HepG2 (cell line): ENCODE results near the gene FLVCR1. TPM values are rescaled to one million over a fixed set of nuclear protein-coding genes. Genes with fewer than 3 reads are reported as not detected.

Source experiments
- ATAC-seq: fragments of 200-7000 bp; cut with Tn5 transposase; 3 replicates; pipeline ENCODE4 v1.9.1; 2020; ENCODE audit warnings: mild to moderate bottlenecking, moderate library complexity
- BruUV-seq: library from RNA; stranded (reverse); fragments of 400-500 nt; replicated peaks from 2 replicates; lab custom pipeline; 2021; lab: Mats Ljungman, UMichigan
- CTCF ChIA-PET: fragments of 300-600 bp; formaldehyde crosslinking; extraction: SDS; loops from one replicate; lab custom pipeline; 2021; ENCODE audit warnings: low total read pairs, inconsistent platforms, low intra/inter-chr PET ratio; lab: Yijun Ruan, JAX
- POLR2A ChIA-PET: fragments of 350-600 bp; sonication (Branson Sonifier 250); formaldehyde crosslinking; loops from one replicate; lab custom pipeline; 2020; ENCODE audit warnings: antibody characterized with exemption, inconsistent platforms; lab: Yijun Ruan, JAX
- DNase-seq: peaks from one replicate; pipeline ENCODE4 v3.0.0-alpha.2; 2015; ENCODE audit warnings: low spot score
- FAIRE-seq: peaks from 3 replicates; lab custom pipeline; 2011; peaks lifted over from hg19 to GRCh38; lab: Jason Lieb, UNC
- H2AFZ ChIP-seq: one replicate; pipeline ENCODE4 v1.6.1; 2011; ENCODE audit warnings: low read length, inconsistent platforms
- H3K27ac ChIP-seq: fragments of 300-600 bp; 3 replicates; pipeline ENCODE4 v1.8.0; 2011; ENCODE audit warnings: mixed run types, mild to moderate bottlenecking, mixed read lengths, low read length, inconsistent platforms; ENCODE audit not compliant: insufficient read depth; ENCODE audit errors: extremely low read length
- H3K27me3 ChIP-seq, 2 experiments: fragments of 200-600 bp in 1 of 2; 2 replicates in 1 of 2; 3 replicates in 1 of 2; pipeline versions ENCODE4 v1.6.0 to v1.8.0; 2011; ENCODE audit warnings: low read length in 2 of 2, mild to moderate bottlenecking in 2 of 2, moderate library complexity in 2 of 2, inconsistent platforms in 1 of 2; ENCODE audit not compliant: insufficient read depth in 2 of 2, control insufficient read depth in 1 of 2
- H3K36me3 ChIP-seq, 2 experiments: fragments of 200-600 bp in 1 of 2; replicated peaks in 1 of 2; 2 replicates in 1 of 2; 3 replicates in 1 of 2; pipeline versions ENCODE4 v1.5.1 to v1.8.0; 2011; ENCODE audit warnings: low read length in 2 of 2, inconsistent platforms in 1 of 2; ENCODE audit not compliant: insufficient read depth in 2 of 2, control insufficient read depth in 1 of 2
- H3K4me1 ChIP-seq: 2 replicates; pipeline ENCODE4 v1.5.1; 2012; ENCODE audit warnings: low read length, inconsistent platforms; ENCODE audit not compliant: insufficient read depth
- H3K4me2 ChIP-seq: 2 replicates; pipeline ENCODE4 v1.6.0; 2011; ENCODE audit warnings: low read depth, low read length, inconsistent platforms
- H3K4me3 ChIP-seq, 3 experiments: fragments of 200-600 bp in 1 of 3; sonication (generic), shearing (Covaris generic) in 1 of 3; replicated peaks in 1 of 3; 2 replicates each; pipeline ENCODE4 v1.5.1; 2011 to 2016; ENCODE audit warnings: low read length in 3 of 3, inconsistent platforms in 2 of 3, low read depth in 2 of 3, mild to moderate bottlenecking in 2 of 3, control low read depth in 1 of 3, mixed read lengths in 1 of 3; ENCODE audit not compliant: insufficient read depth in 1 of 3
- H3K79me2 ChIP-seq: one replicate; pipeline ENCODE4 v1.6.1; 2011; ENCODE audit warnings: low read length, inconsistent platforms; ENCODE audit not compliant: insufficient read depth
- H3K9ac ChIP-seq: 2 replicates; pipeline ENCODE4 v1.6.0; 2011; ENCODE audit warnings: mild to moderate bottlenecking, low read depth, low read length, inconsistent platforms; ENCODE audit not compliant: insufficient read depth
- H3K9me3 ChIP-seq: 2 replicates; pipeline ENCODE4 v1.5.1; 2012; ENCODE audit warnings: mild to moderate bottlenecking, low read length
- H4K20me1 ChIP-seq: 2 replicates; pipeline ENCODE4 v1.6.0; 2011; ENCODE audit warnings: inconsistent platforms, mild to moderate bottlenecking, low read length, moderate library complexity; ENCODE audit not compliant: insufficient read depth
- ATF4 ChIP-seq, 2 experiments: fragments of 450-650 bp in 1 of 2; sonication (generic) in 1 of 2; formaldehyde crosslinking; IDR thresholded peaks; 2 replicates each; pipeline versions ENCODE4 v1.5.0 to v1.8.0; 2020 to 2022; ENCODE audit warnings: mild to moderate bottlenecking in 1 of 2, missing genetic modification reagents in 1 of 2
- PCBP1 ChIP-seq: fragments of 200-400 bp; formaldehyde crosslinking; IDR thresholded peaks from 2 replicates; pipeline ENCODE4 v1.6.1; 2017; ENCODE audit warnings: mild to moderate bottlenecking, low read depth, low read length, borderline replicate concordance
- TEAD2 ChIP-seq: sonication (generic); formaldehyde crosslinking; IDR thresholded peaks from 2 replicates; pipeline ENCODE4 v1.9.0; 2021; ENCODE audit warnings: missing genetic modification reagents
- ZFP37 ChIP-seq: sonication (generic); formaldehyde crosslinking; IDR thresholded peaks from 2 replicates; pipeline ENCODE4 v1.4.0; 2020; ENCODE audit warnings: missing genetic modification reagents, borderline replicate concordance
- ZNF629 ChIP-seq: sonication (generic); formaldehyde crosslinking; conservative IDR thresholded peaks from 2 replicates; pipeline ENCODE4 v1.5.0; 2020; ENCODE audit warnings: missing genetic modification reagents
- WGBS: methylation state at CpG from one replicate; pipeline ENCODE4 v1.1.6; 2017; ENCODE audit warnings: low lambda C conversion rate; 5-methylcytosine and 5-hydroxymethylcytosine counted together
- in situ Hi-C: cut with HindIII; loops from 2 replicates; pipeline ENCODE4 v1.10.0; 2017; ENCODE audit warnings: low pct_unique_long_range_greater_than_20kb; ENCODE audit not compliant: extremely low pct_ligation_motif_present
- intact Hi-C: fragments of 100-400 bp; cut with micrococcal nuclease; formaldehyde crosslinking; loops from one replicate; pipeline ENCODE4 v1.10.0; 2022; ENCODE audit not compliant: unreplicated experiment
- polyA plus RNA-seq, 8 experiments: library from polyadenylated mRNA; depleted of rRNA in 3 of 8; stranded (reverse) in 7 of 8; unstranded in 1 of 8; fragments of >200 nt; fragmentation: Illumina TruSeq in 4 of 8; extraction: Trizol in 4 of 8; gene quantifications; 2 replicates each; pipeline versions ENCODE4 v1.2.1 to v1.2.3, GENCODE V29; 2011 to 2016; ENCODE audit warnings: low read depth in 4 of 8, missing spikeins in 1 of 8, mixed read lengths in 1 of 8; ENCODE audit not compliant: insufficient read depth in 1 of 8
- total RNA-seq, 5 experiments: library from RNA; depleted of rRNA; stranded (reverse); fragments of >200 nt; fragmentation: Illumina TruSeq; extraction: Trizol; gene quantifications; 2 replicates each; pipeline ENCODE4 v1.2.3, GENCODE V29; 2016; ENCODE audit warnings: low read depth in 1 of 5
- TF ChIP-seq, protein P1 (sequence below): sonication (generic); formaldehyde crosslinking; conservative IDR thresholded peaks from 2 replicates; pipeline ENCODE4 v1.8.0; 2022; ENCODE audit warnings: mild to moderate bottlenecking, moderate library complexity, missing genetic modification reagents

Gene FLVCR1
- total and polyA plus RNA-seq, 2 of the 13 experiments (the other 11 are each of a cell fraction or from before 2014, with no cell fraction given) = 14.8 to 39.8 TPM

DNA sequence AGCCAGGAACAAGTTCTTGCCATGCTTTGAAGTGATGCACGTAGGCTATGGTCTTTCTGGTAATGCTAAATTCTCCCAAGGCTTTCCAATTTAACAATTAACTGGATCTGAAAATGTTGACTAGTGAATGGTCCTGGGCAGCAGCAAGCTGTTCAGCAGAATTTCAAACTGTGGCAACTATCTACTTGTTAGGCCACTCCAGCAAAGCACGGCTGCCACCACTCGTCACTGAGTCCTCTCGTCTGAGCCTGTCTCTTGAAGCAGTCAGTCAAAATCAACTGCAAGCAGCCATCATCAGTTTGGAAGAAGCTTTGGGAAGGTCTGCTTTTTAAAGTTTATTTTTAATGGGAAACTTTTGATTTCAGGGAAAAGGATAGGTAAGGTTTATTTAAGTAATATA, 6.1 kb downstream of the FLVCR1 start:
- DNase-seq = no peak
- Histone ChIP-seq H3K4me1 (peaks cover 44% of the 10 kb centered on the region), H2AFZ (no peak overlapping the region), H3K9ac (no peak overlapping the region), H3K9me3 (no peaks in the 10 kb centered on the region), H3K27ac (no peak overlapping the region), H3K79me2 (peaks cover 51% of the 10 kb centered on the region), H3K4me3 (no peak overlapping the region), H3K4me2 (no peak overlapping the region; the same call in 1 of the 2 replicates)
- ChIA-PET POLR2A (no interaction called here), CTCF (no interaction called here)
- no peak for FAIRE-seq
- intact Hi-C loops = no loop called here
- BruUV-seq = no TSS peak
- no peak for ATAC-seq
- TF ChIP-seq PCBP1 (no peak), ATF4 (CRISPR knock-in tag; IDR thresholded peaks at IDR 0.05) (no peak), TEAD2 (CRISPR knock-in tag) (no peak)
- TF ChIP-seq, protein P1, sequence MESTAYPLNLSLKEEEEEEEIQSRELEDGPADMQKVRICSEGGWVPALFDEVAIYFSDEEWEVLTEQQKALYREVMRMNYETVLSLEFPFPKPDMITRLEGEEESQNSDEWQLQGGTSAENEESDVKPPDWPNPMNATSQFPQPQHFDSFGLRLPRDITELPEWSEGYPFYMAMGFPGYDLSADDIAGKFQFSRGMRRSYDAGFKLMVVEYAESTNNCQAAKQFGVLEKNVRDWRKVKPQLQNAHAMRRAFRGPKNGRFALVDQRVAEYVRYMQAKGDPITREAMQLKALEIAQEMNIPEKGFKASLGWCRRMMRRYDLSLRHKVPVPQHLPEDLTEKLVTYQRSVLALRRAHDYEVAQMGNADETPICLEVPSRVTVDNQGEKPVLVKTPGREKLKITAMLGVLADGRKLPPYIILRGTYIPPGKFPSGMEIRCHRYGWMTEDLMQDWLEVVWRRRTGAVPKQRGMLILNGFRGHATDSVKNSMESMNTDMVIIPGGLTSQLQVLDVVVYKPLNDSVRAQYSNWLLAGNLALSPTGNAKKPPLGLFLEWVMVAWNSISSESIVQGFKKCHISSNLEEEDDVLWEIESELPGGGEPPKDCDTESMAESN (CRISPR knock-in tag) = no peak
- TF ChIP-seq, all 625 proteins: peak for 0
- in situ Hi-C loops = no loop called here
- WGBS = 97% methylated on average over 4 of the region's 4 CpGs
- H3K36me3 ChIP-seq = peaks cover 4 to 16% of the 10 kb centered on the region in 2 experiments; a peak in 4 of 5 replicates
- no peaks in the 10 kb centered on the region for H3K27me3 ChIP-seq
- H4K20me1 ChIP-seq = peaks cover 12% of the 10 kb centered on the region

DNA sequence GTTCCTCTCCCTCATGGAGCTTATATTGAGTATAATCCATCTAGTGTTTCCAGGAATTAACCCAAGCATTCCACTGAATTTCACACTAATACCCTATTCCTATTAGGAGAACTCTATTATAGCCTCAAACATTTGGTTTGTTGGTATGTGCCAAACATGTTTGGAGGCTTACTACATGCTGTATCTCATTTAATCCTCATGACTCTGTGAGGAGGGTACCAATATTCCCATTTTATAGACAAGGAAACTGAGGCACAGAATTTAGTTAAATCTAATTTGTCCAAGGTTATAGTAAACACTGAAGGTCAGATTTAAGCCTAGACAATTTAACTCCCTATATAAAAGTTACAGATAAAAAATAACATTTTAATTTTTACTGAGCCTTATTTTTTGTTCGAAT, 9.1 kb downstream of the FLVCR1 start:
- POLR2A ChIA-PET = interaction anchor here (0.8 kb wide), 1 partner anchor 9 kb away, joined by 4 read pairs; the partner anchor contains the start of gene FLVCR1
- ATAC-seq = no peak

More for the DNA sequence above, 9.1 kb downstream of the FLVCR1 start:
- 56% methylated on average over 1 of the region's 1 CpG for WGBS
- Histone ChIP-seq H3K79me2 (peaks cover 23% of the 10 kb centered on the region), H3K4me3 (no peak overlapping the region), H3K36me3 (peaks cover 4 to 32% of the 10 kb centered on the region in 2 experiments; a peak in 4 of 5 replicates), H4K20me1 (peaks cover 3% of the 10 kb centered on the region; the same call in 1 of the 2 replicates), H3K27me3 (no peaks in the 10 kb centered on the region), H3K4me1 (peaks cover 37% of the 10 kb centered on the region), H3K4me2 (no peak overlapping the region), H3K27ac (no peak overlapping the region), H2AFZ (no peak overlapping the region), H3K9ac (no peak overlapping the region), H3K9me3 (no peaks in the 10 kb centered on the region)
- BruUV-seq = no TSS peak
- in situ Hi-C loops = no loop called here
- intact Hi-C loops = no loop called here
- TF ChIP-seq ZFP37 (no peak), ZNF629 (CRISPR knock-in tag) (peak; percentile 76)
- FAIRE-seq (no peak), DNase-seq (no peak)
- CTCF ChIA-PET = no interaction called here
